NCI-H748 treated with DMSO at 0.1 percent for 48 hours (cell line): Measurements from ENCODE around the gene SMPD3.

Source experiments
- DNase-seq: peaks from one replicate; lab custom pipeline; 2025; lab: John Stamatoyannopoulos, UW

SMPD3 gene

DNA sequence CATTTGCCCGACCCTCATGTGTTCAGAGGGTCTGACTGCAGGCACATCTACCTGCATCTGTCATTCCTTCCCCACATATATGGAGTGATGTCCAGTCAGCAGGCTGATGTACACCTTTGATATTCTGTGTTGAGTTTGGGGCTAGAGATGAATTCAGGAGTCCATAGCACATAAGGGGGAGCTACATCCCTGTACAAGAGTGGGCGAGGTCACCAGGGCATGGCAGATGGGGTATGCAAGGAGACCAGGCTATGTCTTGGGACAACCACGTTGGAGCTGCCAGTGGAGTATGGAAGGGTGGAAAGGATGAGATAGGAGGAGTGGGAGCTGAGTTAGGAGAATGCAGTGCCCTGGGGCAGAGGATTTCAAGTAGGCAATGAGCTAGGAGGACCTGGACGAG lies 15.0 kb downstream of the SMPD3 start:
- no peak for DNase-seq

- DNase-seq, result no peak
Observed at GRCh38 chr16:68432701-68433100, 15.6 kb downstream of the SMPD3 start.

DNA sequence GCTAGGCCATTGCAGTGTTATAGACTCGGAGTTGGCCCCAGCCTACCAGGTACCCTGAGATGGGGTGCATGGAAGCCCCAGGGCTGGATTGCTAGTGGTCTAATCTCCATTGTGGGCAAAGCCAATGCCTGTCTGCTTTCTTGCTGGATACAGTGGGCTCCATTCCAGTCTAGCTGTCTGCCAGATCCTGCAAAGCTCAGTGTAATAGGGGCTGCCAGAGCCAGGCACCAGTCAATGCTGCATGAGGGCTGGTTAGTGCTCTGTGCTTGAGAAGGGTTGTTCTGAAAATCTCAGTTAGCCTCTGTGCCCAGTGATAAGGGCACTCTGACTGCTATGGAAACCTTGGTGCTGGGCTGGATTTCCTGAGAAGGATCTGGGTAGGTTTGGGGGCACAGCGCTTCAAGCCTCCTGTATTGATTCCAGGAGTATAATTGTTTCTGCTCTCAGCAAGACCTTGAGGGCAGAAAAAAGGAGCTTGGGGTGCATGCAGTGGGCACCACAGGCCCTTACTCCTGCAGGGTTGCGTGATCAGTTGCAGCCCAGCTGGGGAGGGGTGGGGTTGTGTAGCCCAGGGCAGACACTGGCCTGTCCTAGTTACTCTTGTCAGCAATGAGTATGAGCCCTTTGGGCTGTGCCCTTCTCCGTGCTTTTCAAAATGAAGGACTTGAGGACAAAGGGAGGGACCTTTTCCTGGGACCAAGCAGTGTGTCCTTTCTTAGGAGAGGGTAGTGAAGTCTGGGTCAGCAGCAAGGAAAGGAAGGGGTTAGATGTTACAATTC lies 19.0 kb downstream of the SMPD3 start:
- DNase-seq, result no peak

DNA sequence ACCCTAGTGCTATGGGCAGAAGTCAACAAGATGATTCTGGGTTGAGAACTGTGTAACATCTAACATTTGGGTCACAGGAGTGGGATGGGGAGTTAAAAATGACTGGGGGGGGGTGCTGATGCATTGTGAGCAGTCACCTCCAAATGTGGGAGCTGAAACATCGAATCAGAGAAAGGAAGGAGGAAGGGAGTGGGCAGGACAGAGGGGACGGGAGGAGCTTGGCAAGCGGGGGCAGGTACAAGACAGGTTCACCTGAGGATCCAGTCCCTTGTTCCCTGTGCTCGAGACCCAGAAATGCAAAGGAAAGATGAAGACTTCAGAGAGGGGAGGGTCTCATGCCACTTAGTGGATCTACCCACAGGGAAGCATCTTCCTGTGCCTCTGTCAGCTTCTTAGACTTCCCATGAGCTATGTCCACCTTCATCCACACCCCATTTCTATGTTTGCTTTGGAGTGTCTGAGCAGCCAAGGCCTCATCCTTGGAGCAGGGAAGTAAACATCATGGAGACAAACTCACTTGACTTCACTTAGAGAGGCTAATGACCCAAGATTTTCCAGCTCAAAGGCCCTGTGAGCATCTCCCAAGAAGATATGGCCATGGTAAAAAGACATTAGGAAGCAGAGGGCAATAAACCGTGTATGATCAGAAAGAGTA lies 20.5 kb downstream of the SMPD3 start:
- DNase-seq, result no peak

DNA sequence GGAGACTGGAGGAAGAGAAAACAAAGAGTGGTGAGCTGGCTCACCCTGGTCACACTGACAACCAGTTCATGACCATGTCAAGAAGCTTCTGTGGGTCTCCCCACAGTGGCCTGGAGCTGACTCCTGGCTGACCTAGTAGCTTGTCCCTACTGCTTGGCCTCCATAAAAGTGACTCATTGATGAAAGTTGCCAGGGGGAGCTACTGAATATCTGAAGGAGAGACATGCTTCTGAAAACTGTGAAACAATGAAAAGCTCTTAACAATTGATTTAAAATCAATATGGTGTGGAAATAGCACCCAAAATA lies 22.0 kb downstream of the SMPD3 start:
- DNase-seq, result no peak

GRCh38 chr16:68425498-68426346 lies 22.6 kb downstream of the SMPD3 start:
- DNase-seq, result no peak

DNA sequence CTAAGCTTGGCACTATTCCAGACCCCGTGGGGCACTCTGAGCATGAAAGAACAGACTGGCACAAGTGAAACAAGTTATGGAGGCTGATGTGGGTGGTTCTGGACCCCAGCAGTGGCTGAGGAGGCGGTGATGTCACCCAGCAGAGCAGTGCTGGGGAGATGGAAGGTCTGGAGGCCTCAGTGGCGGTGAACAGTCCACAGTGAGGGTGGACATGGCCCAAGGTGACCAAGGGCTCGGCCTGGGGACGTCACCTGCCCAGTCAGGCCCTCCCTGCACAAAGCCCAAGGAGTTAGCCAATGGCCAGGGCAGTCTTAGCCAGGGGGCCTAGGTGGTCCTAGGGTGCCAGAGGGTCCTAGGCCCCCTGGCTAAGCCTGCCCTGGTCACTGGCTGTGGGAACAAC lies 24.5 kb downstream of the SMPD3 start:
- no peak for DNase-seq

DNA sequence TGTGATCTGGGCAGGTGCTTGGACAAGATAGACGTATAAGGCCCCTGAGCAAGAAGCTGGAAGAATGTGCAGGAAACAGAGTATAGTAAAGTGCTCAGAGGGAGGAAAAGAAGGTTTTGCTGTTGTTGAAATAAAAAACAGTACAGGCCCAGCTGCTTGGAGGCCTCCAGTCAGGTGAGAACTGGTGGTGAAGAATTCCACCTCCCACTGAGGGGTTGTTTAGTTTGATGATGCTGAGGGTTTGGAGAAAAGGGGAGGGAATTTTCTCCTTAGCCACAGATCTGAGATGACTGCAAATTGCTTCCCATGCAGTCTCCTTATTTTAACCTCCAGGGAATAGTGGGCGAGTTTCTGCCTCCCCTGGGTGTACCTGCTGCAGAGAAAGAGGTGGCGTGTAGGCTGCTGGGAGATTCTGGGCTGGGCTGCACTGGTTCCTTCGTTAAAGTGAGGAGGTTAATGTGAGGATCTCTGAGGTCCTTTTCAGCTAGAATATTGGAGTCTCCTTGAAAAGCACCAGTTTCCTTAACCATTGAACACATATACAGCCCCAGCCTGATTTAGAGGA lies 25.8 kb downstream of the SMPD3 start:
- no peak for DNase-seq

DNA sequence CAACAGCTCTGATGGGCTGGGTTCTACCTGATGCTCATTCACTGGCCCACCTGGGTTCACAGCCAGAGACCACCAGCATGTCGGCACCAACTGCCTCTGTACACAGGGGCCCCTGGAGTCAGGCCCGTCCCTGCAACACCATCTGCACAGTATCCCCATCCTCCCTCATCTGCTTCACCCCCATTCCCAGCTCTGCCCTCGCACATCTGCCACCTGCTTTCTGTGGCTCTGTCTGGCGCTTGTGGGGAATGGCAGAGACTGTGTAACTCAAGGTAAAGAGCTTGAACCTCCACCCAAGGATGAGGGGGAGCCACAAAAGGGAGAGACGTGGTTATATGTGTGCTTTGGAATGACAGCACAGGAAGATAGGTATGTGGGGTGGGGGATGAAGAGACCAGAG lies 27.2 kb downstream of the SMPD3 start:
- no peak for DNase-seq

- DNase-seq, result peak; percentile 39
Observed at GRCh38 chr16:68420366-68420942, 27.9 kb downstream of the SMPD3 start.

- DNase-seq, result peak; percentile 31
Observed at GRCh38 chr16:68417711-68418301, 30.5 kb downstream of the SMPD3 start.

GRCh38 chr16:68416057-68417046 lies 32.0 kb downstream of the SMPD3 start:
- DNase-seq, result peak; percentile 83

DNA sequence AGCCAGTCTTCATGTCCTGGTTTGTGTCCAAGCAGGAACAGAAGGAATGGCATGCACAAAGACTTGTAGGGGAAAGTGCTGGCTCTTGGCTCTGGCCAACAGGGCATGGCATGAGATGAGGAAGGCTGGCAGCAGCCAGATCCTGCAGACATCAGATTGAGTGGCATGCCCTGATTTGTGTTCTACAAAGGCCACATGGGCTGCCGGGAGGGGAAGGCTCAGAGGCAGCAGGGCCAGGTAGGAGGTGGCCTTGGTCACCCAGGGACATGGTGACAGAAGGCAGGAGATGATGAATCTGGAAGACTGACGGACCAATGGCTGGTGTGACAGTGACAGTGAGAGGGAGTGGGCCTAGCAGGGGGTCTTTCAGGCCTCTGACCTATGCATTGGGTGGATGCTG lies 33.7 kb downstream of the SMPD3 start:
- DNase-seq, result no peak

- no peak for DNase-seq
Observed at GRCh38 chr16:68412061-68412460, 36.2 kb downstream of the SMPD3 start.

- no peak for DNase-seq
Observed at GRCh38 chr16:68411086-68411485, 37.2 kb downstream of the SMPD3 start.

DNA sequence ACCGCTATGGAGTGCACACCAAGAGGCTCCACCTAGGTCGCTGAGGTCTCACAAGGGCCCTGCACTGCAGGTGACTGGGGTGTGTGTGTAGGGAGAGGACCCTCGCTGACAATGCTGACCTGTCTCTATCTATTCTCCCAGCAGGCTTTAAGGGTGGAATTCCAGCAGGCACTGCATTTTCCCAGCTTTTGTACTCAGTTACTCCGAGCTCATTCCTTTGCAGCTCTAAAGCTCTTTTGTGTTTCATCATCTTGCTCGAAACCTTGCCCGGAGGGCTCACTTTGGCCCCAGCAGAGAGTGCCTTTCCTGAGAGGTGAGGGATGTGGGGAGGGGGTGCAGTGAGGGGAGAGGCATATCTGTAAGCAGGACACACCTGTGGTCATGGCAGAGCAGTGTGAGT lies 39.3 kb downstream of the SMPD3 start:
- DNase-seq, result no peak

- DNase-seq, result no peak
Observed at GRCh38 chr16:68408428-68408827, 39.9 kb downstream of the SMPD3 start.

- DNase-seq, result peak; percentile 17
Observed at GRCh38 chr16:68406458-68407152, 41.7 kb downstream of the SMPD3 start.

GRCh38 chr16:68404736-68405345 lies 43.5 kb downstream of the SMPD3 start:
- DNase-seq, result no peak

DNA sequence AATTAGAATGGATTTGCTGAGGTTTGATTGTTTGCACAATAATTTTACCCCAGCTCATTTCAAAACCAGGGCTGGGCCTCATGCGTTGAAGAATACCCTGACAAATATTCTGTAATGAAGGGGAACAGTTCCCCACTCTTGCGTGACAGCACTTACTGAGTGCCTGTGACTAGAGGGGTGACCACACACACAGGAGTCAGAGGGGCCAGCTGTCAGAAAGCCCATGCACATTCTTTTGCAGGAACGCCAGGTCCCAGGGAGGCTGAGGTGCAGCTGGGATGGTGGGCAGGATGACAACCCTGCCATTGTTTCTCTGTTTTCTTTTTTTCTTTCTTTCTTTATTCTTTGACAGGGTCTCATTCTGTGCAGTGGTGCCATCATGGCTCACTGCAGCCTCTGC lies 44.6 kb downstream of the SMPD3 start:
- DNase-seq, result no peak
